Endothelial cell of umbilical vein (primary cell): ENCODE results near the gene NXNL2. TPM values are rescaled to one million over a fixed set of nuclear protein-coding genes. Genes with fewer than 3 reads are reported as not detected.

Experiments used
- BruUV-seq: library from RNA; stranded (reverse); fragments of 400-500 nt; replicated peaks from 2 replicates; lab custom pipeline; 2021; lab: Mats Ljungman, UMichigan
- CTCF ChIA-PET: fragments of 300-600, 350-600 bp; sonication (Branson Sonifier 250); formaldehyde crosslinking; loops from one replicate; lab custom pipeline; 2021; ENCODE audit warnings: antibody characterized with exemption, inconsistent platforms; lab: Charles Lee
- POLR2A ChIA-PET: fragments of 300-600, 350-600 bp; sonication (Branson Sonifier 250); formaldehyde crosslinking; loops from one replicate; lab custom pipeline; 2021; ENCODE audit warnings: antibody characterized with exemption, inconsistent platforms; lab: Charles Lee
- DNase-seq: peaks from one replicate; pipeline ENCODE4 v3.0.0-alpha.2; 2011; ENCODE audit warnings: low read depth, low spot score
- FAIRE-seq: peaks from 2 replicates; lab custom pipeline; 2011; peaks lifted over from hg19 to GRCh38; lab: Jason Lieb, UNC
- H2AFZ ChIP-seq: 2 replicates; pipeline ENCODE4 v1.6.0; 2012; ENCODE audit warnings: low read depth, low read length, control low read depth, inconsistent platforms
- H3K27ac ChIP-seq: 2 replicates; pipeline ENCODE4 v1.5.1; 2011; ENCODE audit warnings: low read depth, mild to moderate bottlenecking, control low read depth, low read length, moderate library complexity; ENCODE audit not compliant: insufficient read depth
- H3K27me3 ChIP-seq, 2 experiments: 2 replicates each; pipeline versions ENCODE4 v1.6.0 to v1.6.1; 2011; ENCODE audit warnings: low read length in 2 of 2, mixed read lengths in 1 of 2; ENCODE audit not compliant: control insufficient read depth in 2 of 2, insufficient read depth in 2 of 2
- H3K36me3 ChIP-seq, 2 experiments: 2 replicates in 1 of 2; 3 replicates in 1 of 2; pipeline ENCODE4 v1.5.1; 2011; ENCODE audit warnings: low read length in 2 of 2, mild to moderate bottlenecking in 1 of 2, moderate library complexity in 1 of 2; ENCODE audit not compliant: control insufficient read depth in 2 of 2, insufficient read depth in 2 of 2; ENCODE audit errors: extremely low read depth in 1 of 2
- H3K4me1 ChIP-seq: 3 replicates; pipeline ENCODE4 v1.5.1; 2011; ENCODE audit warnings: mild to moderate bottlenecking, low read length; ENCODE audit not compliant: control insufficient read depth, insufficient read depth; ENCODE audit errors: extremely low read depth
- H3K4me2 ChIP-seq: 2 replicates; pipeline ENCODE4 v1.6.1; 2011; ENCODE audit warnings: low read length, control low read depth, mixed read lengths; ENCODE audit not compliant: insufficient read depth
- H3K4me3 ChIP-seq, 3 experiments: fragments of 200-600 bp in 1 of 3; sonication (generic), shearing (Covaris generic) in 1 of 3; replicated peaks in 1 of 3; 2 replicates each; pipeline ENCODE4 v1.5.1; 2011 to 2016; ENCODE audit warnings: control low read depth in 3 of 3, low read length in 3 of 3, mild to moderate bottlenecking in 2 of 3, inconsistent platforms in 1 of 3, low read depth in 1 of 3, moderate library complexity in 1 of 3; ENCODE audit not compliant: insufficient read depth in 1 of 3
- H3K79me2 ChIP-seq: 2 replicates; pipeline ENCODE4 v1.6.0; 2012; ENCODE audit warnings: low read length, inconsistent platforms; ENCODE audit not compliant: control insufficient read depth, insufficient read depth
- H3K9ac ChIP-seq: replicated peaks from 2 replicates; pipeline ENCODE3; 2011; ENCODE audit warnings: low read length, control low read depth; ENCODE audit not compliant: insufficient read depth; ENCODE audit errors: extremely low read depth
- H3K9me1 ChIP-seq: replicated peaks from 3 replicates; pipeline ENCODE4 v1.6.0; 2011; ENCODE audit warnings: mild to moderate bottlenecking, low read length; ENCODE audit not compliant: control insufficient read depth, insufficient read depth; ENCODE audit errors: extremely low read depth
- H3K9me3 ChIP-seq: replicated peaks from 2 replicates; pipeline ENCODE4 v1.5.1; 2012; ENCODE audit warnings: low read length, inconsistent platforms; ENCODE audit not compliant: control insufficient read depth, insufficient read depth
- H4K20me1 ChIP-seq: replicated peaks from 2 replicates; pipeline ENCODE3; 2011; ENCODE audit warnings: mild to moderate bottlenecking, low read length; ENCODE audit not compliant: control insufficient read depth, insufficient read depth; ENCODE audit errors: extremely low read depth
- EZH2 ChIP-seq: IDR thresholded peaks from 2 replicates; pipeline ENCODE4 v1.6.1; 2012; ENCODE audit warnings: borderline replicate concordance, low read depth, mild to moderate bottlenecking, moderate library complexity, low read length, inconsistent platforms; ENCODE audit not compliant: severe bottlenecking
- FOS ChIP-seq: IDR thresholded peaks from 2 replicates; pipeline ENCODE4 v1.6.1; 2011; ENCODE audit warnings: mild to moderate bottlenecking, low read length, moderate library complexity, borderline replicate concordance; ENCODE audit not compliant: insufficient read depth
- GATA2 ChIP-seq: IDR thresholded peaks from 2 replicates; pipeline ENCODE4 v1.7.0; 2011; ENCODE audit warnings: low read depth, mild to moderate bottlenecking, moderate library complexity, mixed read lengths, low read length; ENCODE audit not compliant: insufficient read length, insufficient read depth
- JUN ChIP-seq: IDR thresholded peaks from 2 replicates; pipeline ENCODE4 v1.6.1; 2011; ENCODE audit warnings: borderline replicate concordance, low read depth; ENCODE audit not compliant: insufficient read length, insufficient read depth
- MYC ChIP-seq: IDR thresholded peaks from one replicate; pipeline ENCODE4 v1.6.1; 2011; ENCODE audit warnings: mild to moderate bottlenecking, low read depth, low read length
- POLR2A ChIP-seq: IDR thresholded peaks from 2 replicates; pipeline ENCODE4 v1.6.1; 2012; ENCODE audit warnings: low read depth, mild to moderate bottlenecking, control low read depth, low read length
- POLR2AphosphoS5 ChIP-seq: IDR thresholded peaks from 2 replicates; pipeline ENCODE4 v1.6.1; 2012; ENCODE audit warnings: low read depth, mild to moderate bottlenecking, control low read depth, low read length, moderate library complexity; ENCODE audit not compliant: insufficient read depth
- dilution Hi-C: fragments of 300-500 bp; cut with MboI; formaldehyde crosslinking; loops from one replicate; pipeline ENCODE4 v1.15.0; 2019; ENCODE audit warnings: low sequenced_read_pairs; ENCODE audit not compliant: extremely low pct_ligation_motif_present
- intact Hi-C: fragments of 100-400 bp; cut with micrococcal nuclease; formaldehyde crosslinking; loops from one replicate; pipeline ENCODE4 v1.10.0; 2022
- polyA plus RNA-seq, 4 experiments: library from polyadenylated mRNA; depleted of rRNA in 3 of 4; stranded (reverse) in 3 of 4; unstranded in 1 of 4; fragments of >200 nt; gene quantifications; 2 replicates each; pipeline versions ENCODE4 v1.2.1 to v1.2.3, GENCODE V29; 2011 to 2012; ENCODE audit warnings: missing spikeins in 1 of 4
- total RNA-seq: library from RNA; stranded (reverse); gene quantifications from 2 replicates; pipeline ENCODE4 v1.2.3, GENCODE V29; 2021
- TF ChIP-seq, protein P1 (sequence below): IDR thresholded peaks from 2 replicates; pipeline ENCODE4 v1.6.1; 2011; ENCODE audit not compliant: insufficient read depth, insufficient read length
- TF ChIP-seq, protein P2 (sequence below), 2 donors: IDR thresholded peaks; 1 replicate in 1 of 2; 2 replicates in 1 of 2; pipeline ENCODE4 v1.5.1; 2011; ENCODE audit warnings: low read length in 2 of 2, mild to moderate bottlenecking in 2 of 2, moderate library complexity in 2 of 2, control low read depth in 1 of 2, inconsistent platforms in 1 of 2, low read depth in 1 of 2; ENCODE audit not compliant: insufficient read depth in 1 of 2; ENCODE audit errors: extremely low read depth in 1 of 2

The NXNL2 gene
- total and polyA plus RNA-seq, 2 donors (not counting 3 experiments of a cell fraction or from before 2014, with no cell fraction given): 0.14 TPM; not detected in 1

DNA sequence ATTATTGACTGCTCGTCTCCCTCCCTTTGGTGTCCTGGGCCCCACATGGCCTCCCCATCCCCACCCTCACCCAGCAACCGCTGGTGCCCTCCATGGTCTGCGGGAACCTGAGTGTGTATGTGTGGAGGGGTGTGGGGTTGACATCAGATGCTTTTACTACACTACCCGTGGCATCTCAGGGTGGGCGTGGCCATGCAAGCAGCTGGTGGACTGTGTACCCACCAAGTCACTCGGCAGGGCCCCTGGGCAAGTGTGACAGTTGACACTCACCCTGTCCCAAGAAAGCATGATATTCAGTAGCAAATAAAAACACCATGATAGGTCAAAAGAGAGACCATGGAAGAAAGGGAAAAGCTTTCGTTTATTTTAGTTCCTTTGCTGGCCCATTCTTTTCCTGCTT, 7.4 kb upstream of the NXNL2 start:
- no peak for DNase-seq
- TF ChIP-seq, protein P1, sequence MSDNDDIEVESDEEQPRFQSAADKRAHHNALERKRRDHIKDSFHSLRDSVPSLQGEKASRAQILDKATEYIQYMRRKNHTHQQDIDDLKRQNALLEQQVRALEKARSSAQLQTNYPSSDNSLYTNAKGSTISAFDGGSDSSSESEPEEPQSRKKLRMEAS: no peak
- no peak for TF ChIP-seq MYC
- no peak for TF ChIP-seq GATA2
- no peak for TF ChIP-seq FOS
- no peak for TF ChIP-seq JUN
- no peak for TF ChIP-seq POLR2A
- no peak for TF ChIP-seq EZH2
- TF ChIP-seq POLR2AphosphoS5: no peak
- TF ChIP-seq, protein P2, sequence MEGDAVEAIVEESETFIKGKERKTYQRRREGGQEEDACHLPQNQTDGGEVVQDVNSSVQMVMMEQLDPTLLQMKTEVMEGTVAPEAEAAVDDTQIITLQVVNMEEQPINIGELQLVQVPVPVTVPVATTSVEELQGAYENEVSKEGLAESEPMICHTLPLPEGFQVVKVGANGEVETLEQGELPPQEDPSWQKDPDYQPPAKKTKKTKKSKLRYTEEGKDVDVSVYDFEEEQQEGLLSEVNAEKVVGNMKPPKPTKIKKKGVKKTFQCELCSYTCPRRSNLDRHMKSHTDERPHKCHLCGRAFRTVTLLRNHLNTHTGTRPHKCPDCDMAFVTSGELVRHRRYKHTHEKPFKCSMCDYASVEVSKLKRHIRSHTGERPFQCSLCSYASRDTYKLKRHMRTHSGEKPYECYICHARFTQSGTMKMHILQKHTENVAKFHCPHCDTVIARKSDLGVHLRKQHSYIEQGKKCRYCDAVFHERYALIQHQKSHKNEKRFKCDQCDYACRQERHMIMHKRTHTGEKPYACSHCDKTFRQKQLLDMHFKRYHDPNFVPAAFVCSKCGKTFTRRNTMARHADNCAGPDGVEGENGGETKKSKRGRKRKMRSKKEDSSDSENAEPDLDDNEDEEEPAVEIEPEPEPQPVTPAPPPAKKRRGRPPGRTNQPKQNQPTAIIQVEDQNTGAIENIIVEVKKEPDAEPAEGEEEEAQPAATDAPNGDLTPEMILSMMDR (IDR thresholded peaks at IDR 0.05; ENCODE audit: extremely low read depth in 1 of 2, insufficient read depth in 1 of 2, low read depth in 1 of 2, low read length in 2 of 2): no peak
- Histone ChIP-seq H2AFZ (no peak overlapping the region), H3K27ac (no peak overlapping the region), H3K9ac (no peak overlapping the region), H3K9me1 (no peaks in the 10 kb centered on the region), H3K36me3 (no peaks in the 10 kb centered on the region), H3K4me2 (no peak overlapping the region), H3K27me3 (no peaks in the 10 kb centered on the region), H4K20me1 (no peaks in the 10 kb centered on the region), H3K79me2 (no peaks in the 10 kb centered on the region), H3K4me3 (no peak overlapping the region), H3K9me3 (no peaks in the 10 kb centered on the region), H3K4me1 (no peaks in the 10 kb centered on the region)
- BruUV-seq: no TSS peak
- ChIA-PET POLR2A (no interaction called here), CTCF (no interaction called here)
- dilution Hi-C loops: no loop called here
- intact Hi-C loops: no loop called here
- no peak for FAIRE-seq
